Natural killer cell (primary cell): Measurements from ENCODE around the gene CHRNA3. TPM values are rescaled to one million over a fixed set of nuclear protein-coding genes. Genes with fewer than 3 reads are reported as not detected.

ENCODE experiments used
- ATAC-seq, 3 donors: fragments of 150-1000 bp in 2 of 3; fragments of 200-7000 bp in 1 of 3; cut with Tn5 transposase; 1 replicate in 1 of 3; 2 replicates in 2 of 3; pipeline ENCODE4 v1.10.0; 2021; ENCODE audit warnings: mild to moderate bottlenecking in 2 of 3, moderate library complexity in 2 of 3
- DNase-seq, 2 donors: peaks; one replicate each; pipeline versions ENCODE4 v3.0.0 to v3.0.0-alpha.2; 2013 to 2021; ENCODE audit warnings: mixed read lengths in 1 of 2
- H3K27ac ChIP-seq: one replicate; pipeline ENCODE4 v1.5.1; 2013; ENCODE audit warnings: mild to moderate bottlenecking, low read length
- H3K27me3 ChIP-seq: one replicate; pipeline ENCODE4 v1.6.1; 2013; ENCODE audit warnings: low read length; ENCODE audit not compliant: control insufficient read depth, insufficient read depth
- H3K36me3 ChIP-seq: one replicate; pipeline ENCODE4 v1.6.1; 2013; ENCODE audit warnings: low read length; ENCODE audit not compliant: control insufficient read depth, insufficient read depth
- H3K4me1 ChIP-seq: one replicate; pipeline ENCODE4 v1.6.1; 2013; ENCODE audit warnings: low read length; ENCODE audit not compliant: control insufficient read depth, insufficient read depth
- H3K4me3 ChIP-seq: one replicate; pipeline ENCODE4 v1.5.1; 2013; ENCODE audit warnings: low read length
- H3K9me3 ChIP-seq: one replicate; pipeline ENCODE4 v1.6.1; 2013; ENCODE audit warnings: low read length; ENCODE audit not compliant: control insufficient read depth, insufficient read depth
- H3K27ac Mint-ChIP-seq, 2 donors: one replicate each; pipeline ENCODE4 v1.8.0; 2022; ENCODE audit warnings: mild to moderate bottlenecking in 2 of 2, mixed read lengths in 2 of 2, moderate library complexity in 1 of 2
- H3K27me3 Mint-ChIP-seq, 2 donors: one replicate each; pipeline ENCODE4 v1.8.0; 2022; ENCODE audit warnings: low read depth in 2 of 2, mixed read lengths in 2 of 2
- H3K36me3 Mint-ChIP-seq: one replicate; pipeline ENCODE4 v1.8.0; 2022; ENCODE audit warnings: mixed read lengths
- H3K4me1 Mint-ChIP-seq, 2 donors: one replicate each; pipeline ENCODE4 v1.8.0; 2022; ENCODE audit warnings: mixed read lengths in 2 of 2
- H3K4me3 Mint-ChIP-seq: one replicate; pipeline ENCODE4 v1.8.0; 2022; ENCODE audit warnings: mild to moderate bottlenecking, moderate library complexity, mixed read lengths
- H3K9me3 Mint-ChIP-seq, 2 donors: one replicate each; pipeline ENCODE4 v1.8.0; 2022; ENCODE audit warnings: mixed read lengths in 2 of 2
- WGBS: methylation state at CpG from one replicate; pipeline ENCODE4 v1.1.7; 2013; ENCODE audit warnings: missing lambda C conversion rate; ENCODE audit not compliant: insufficient coverage; 5-methylcytosine and 5-hydroxymethylcytosine counted together
- intact Hi-C: fragments of 100-400 bp; cut with micrococcal nuclease; formaldehyde crosslinking; loops from one replicate; pipeline ENCODE4 v1.14.2; 2022
- total RNA-seq, 4 donors: library from RNA; stranded (reverse); fragments of 120-200 nt in 1 of 4; gene quantifications; one replicate each; pipeline versions ENCODE4 v1.2.3 to v1.2.4, GENCODE V29; 2013 to 2022
- TF ChIP-seq, protein P1 (sequence below): fragments of 200-600 bp; IDR thresholded peaks from one replicate; pipeline ENCODE4 v1.8.0; 2022; ENCODE audit warnings: antibody characterized with exemption

Gene CHRNA3
- total RNA-seq, 3 donors from 2014 or later (not counting 1 experiment from before 2014, with no cell fraction given), result not detected

DNA sequence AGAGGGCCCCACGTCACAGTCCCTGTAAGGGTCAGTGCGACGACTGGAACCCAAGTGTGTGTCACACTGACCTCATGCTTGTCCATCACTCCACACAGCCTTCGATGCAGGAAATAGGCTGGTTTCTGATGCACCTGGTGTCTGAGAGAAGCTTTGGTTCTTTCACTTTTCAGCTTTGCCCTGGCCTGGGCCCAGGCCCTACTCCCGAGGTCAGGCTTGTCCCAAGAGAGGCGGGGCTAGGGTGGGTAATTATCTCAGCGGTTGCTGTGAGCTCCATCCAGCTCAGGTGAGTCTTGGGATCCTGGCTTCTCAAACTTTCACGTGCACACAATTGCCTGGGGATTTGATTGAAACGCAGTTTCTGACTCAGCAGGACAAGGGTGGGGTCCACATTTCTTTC lies 39.8 kb upstream of the CHRNA3 start:
- Histone ChIP-seq H3K4me1 (no peaks in the 10 kb centered on the region), H3K27me3 (no peaks in the 10 kb centered on the region), H3K27ac (no peak overlapping the region), H3K4me3 (no peak overlapping the region), H3K9me3 (no peaks in the 10 kb centered on the region), H3K36me3 (no peaks in the 10 kb centered on the region)
- intact Hi-C loops, result no loop called here
- Mint-ChIP-seq H3K9me3 (no peaks in the 10 kb centered on the region), H3K4me3 (no peak overlapping the region), H3K4me1 (no peaks in the 10 kb centered on the region), H3K27me3 (peaks cover 5 to 6% of the 10 kb centered on the region in 2 donors), H3K27ac (no peak overlapping the region), H3K36me3 (no peaks in the 10 kb centered on the region)
- TF ChIP-seq, protein P1, sequence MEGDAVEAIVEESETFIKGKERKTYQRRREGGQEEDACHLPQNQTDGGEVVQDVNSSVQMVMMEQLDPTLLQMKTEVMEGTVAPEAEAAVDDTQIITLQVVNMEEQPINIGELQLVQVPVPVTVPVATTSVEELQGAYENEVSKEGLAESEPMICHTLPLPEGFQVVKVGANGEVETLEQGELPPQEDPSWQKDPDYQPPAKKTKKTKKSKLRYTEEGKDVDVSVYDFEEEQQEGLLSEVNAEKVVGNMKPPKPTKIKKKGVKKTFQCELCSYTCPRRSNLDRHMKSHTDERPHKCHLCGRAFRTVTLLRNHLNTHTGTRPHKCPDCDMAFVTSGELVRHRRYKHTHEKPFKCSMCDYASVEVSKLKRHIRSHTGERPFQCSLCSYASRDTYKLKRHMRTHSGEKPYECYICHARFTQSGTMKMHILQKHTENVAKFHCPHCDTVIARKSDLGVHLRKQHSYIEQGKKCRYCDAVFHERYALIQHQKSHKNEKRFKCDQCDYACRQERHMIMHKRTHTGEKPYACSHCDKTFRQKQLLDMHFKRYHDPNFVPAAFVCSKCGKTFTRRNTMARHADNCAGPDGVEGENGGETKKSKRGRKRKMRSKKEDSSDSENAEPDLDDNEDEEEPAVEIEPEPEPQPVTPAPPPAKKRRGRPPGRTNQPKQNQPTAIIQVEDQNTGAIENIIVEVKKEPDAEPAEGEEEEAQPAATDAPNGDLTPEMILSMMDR, result no peak
- ATAC-seq (no peak), DNase-seq (no peak)
- WGBS, result 77% methylated on average over 9 of the region's 9 CpGs

DNA sequence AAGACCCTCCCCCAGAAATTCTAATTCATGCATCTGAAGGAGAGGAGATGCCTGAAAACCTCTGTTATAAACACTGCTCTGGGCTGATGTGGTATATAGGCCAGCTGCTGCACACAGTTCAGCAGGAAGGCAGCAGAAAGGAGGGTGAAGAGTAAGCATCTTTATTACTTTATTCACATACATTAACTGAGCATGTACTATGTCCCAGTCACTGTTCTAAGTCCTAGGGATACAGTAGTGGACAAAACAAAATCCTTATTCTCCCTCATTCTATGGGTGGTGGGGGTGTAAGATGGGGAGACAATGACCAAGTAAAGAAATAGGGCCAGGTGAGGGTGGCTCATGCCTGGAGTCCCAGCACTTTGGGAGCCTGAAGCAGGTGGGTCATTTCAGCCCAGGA lies 38.0 kb upstream of the CHRNA3 start:
- Mint-ChIP-seq H3K4me1 (no peaks in the 10 kb centered on the region), H3K9me3 (no peaks in the 10 kb centered on the region), H3K27ac (no peak overlapping the region), H3K27me3 (peaks cover 0 to 6% of the 10 kb centered on the region in 2 donors), H3K36me3 (no peaks in the 10 kb centered on the region), H3K4me3 (no peak overlapping the region)
- no peak for DNase-seq
- Histone ChIP-seq H3K9me3 (no peaks in the 10 kb centered on the region), H3K27me3 (no peaks in the 10 kb centered on the region), H3K27ac (no peak overlapping the region), H3K36me3 (no peaks in the 10 kb centered on the region), H3K4me1 (no peaks in the 10 kb centered on the region), H3K4me3 (no peak overlapping the region)
- TF ChIP-seq, protein P1, result no peak
- ATAC-seq, result no peak
- intact Hi-C loops, result no loop called here

DNA sequence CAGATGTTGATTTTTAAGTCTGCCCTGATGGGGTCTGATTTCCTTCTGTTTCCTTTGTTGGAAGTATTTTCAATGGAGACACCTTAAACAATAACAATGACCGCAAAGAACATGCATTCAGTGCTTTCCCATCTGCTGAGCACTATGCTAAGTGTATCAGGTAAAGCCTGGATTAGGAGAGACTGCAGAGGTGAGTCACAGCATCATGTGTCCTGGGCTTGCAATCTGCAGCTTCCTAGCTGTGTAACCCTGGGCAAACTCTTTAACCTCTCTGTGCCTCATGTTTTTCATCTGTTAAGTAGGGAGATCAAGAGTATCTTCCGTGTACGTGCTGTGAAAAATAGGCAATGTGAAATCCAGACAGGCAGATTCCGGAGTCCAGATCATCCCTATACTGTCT lies 33.5 kb upstream of the CHRNA3 start:
- ATAC-seq, result no peak
- peaks cover 0 to 5% of the 10 kb centered on the region in 2 donors for H3K27me3 Mint-ChIP-seq
- H3K36me3 Mint-ChIP-seq, result no peaks in the 10 kb centered on the region
- no peaks in the 10 kb centered on the region for H3K4me1 Mint-ChIP-seq
- TF ChIP-seq, protein P1, result no peak
- intact Hi-C loops, result no loop called here
- DNase-seq, result no peak
- no peak overlapping the region for H3K4me3 Mint-ChIP-seq
- no peak overlapping the region for H3K27ac ChIP-seq
- no peaks in the 10 kb centered on the region for H3K9me3 ChIP-seq
- H3K9me3 Mint-ChIP-seq, result no peaks in the 10 kb centered on the region
- H3K4me3 ChIP-seq, result no peak overlapping the region
- H3K36me3 ChIP-seq, result no peaks in the 10 kb centered on the region
- no peaks in the 10 kb centered on the region for H3K27me3 ChIP-seq
- no peaks in the 10 kb centered on the region for H3K4me1 ChIP-seq
- no peak overlapping the region for H3K27ac Mint-ChIP-seq
- 89% methylated on average over 3 of the region's 4 CpGs for WGBS

DNA sequence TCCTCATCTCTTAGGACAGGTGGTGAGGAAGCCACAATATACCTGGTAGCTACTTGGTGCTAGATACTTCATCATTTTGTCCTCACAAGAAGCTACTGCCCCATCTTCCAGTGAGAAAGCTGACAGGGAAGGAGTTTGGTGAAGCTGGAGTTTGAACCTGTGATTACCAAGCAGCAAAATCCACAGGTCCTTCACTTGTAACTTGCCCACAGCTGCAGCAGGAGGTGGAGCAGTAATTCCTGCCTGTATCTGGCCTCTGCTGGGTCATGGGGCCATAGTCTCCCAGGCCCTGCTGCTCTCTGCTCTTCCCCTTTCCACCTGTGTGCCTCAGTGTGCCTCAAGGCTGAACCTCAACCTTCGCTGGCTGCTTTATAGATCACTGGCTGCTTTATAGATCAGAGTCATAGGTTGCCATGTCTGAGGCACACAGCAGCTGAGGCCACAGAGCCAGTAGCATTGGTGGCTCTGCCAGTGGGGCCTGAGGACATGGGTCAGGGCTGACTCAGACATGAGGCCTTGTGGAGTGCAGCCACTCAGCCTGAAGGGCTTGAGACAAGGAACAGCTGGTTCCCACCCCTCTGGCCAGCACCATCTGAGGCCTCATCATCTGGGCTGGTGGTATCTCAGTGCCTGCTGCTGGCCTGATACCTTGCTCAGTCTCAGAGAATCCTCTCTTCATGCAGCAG lies 31.3 kb upstream of the CHRNA3 start:
- DNase-seq, result no peak
- no peaks in the 10 kb centered on the region for H3K27me3 ChIP-seq
- no peak overlapping the region for H3K4me3 ChIP-seq
- intact Hi-C loops, result no loop called here
- no peaks in the 10 kb centered on the region for H3K4me1 ChIP-seq
- H3K36me3 ChIP-seq, result no peaks in the 10 kb centered on the region
- no peaks in the 10 kb centered on the region for H3K36me3 Mint-ChIP-seq
- H3K4me3 Mint-ChIP-seq, result no peak overlapping the region
- WGBS, result 85% methylated on average over 1 of the region's 1 CpG
- no peaks in the 10 kb centered on the region for H3K9me3 Mint-ChIP-seq
- no peak overlapping the region for H3K27ac ChIP-seq
- H3K9me3 ChIP-seq, result no peaks in the 10 kb centered on the region
- ATAC-seq, result no peak
- no peaks in the 10 kb centered on the region for H3K4me1 Mint-ChIP-seq
- H3K27me3 Mint-ChIP-seq, result peaks cover 0 to 5% of the 10 kb centered on the region in 2 donors
- TF ChIP-seq, protein P1, result no peak
- no peak overlapping the region for H3K27ac Mint-ChIP-seq
